Heart right ventricle (tissue), 16 donors: Measurements from ENCODE around the gene GMDS. TPM values are rescaled to one million over a fixed set of nuclear protein-coding genes. Genes with fewer than 3 reads are reported as not detected.

Source experiments
- ATAC-seq, 8 donors: fragments of 200-7000 bp; cut with Tn5 transposase; one replicate each; pipeline ENCODE4 v1.9.1; 2020; ENCODE audit warnings: mild to moderate bottlenecking in 8 of 8, moderate library complexity in 8 of 8, moderate number of reproducible peaks in 1 of 8
- DNase-seq, 2 donors: peaks; one replicate each; pipeline ENCODE4 v3.0.0-alpha.2; 2020
- H3K27ac ChIP-seq, 10 donors: fragments of 200-600 bp; sonication (generic) in 2 of 10; one replicate each; pipeline versions ENCODE4 v1.5.0 to v1.8.0; 2020 to 2022; ENCODE audit warnings: mild to moderate bottlenecking in 3 of 10
- H3K27me3 ChIP-seq, 7 donors: fragments of 200-600 bp; one replicate each; pipeline ENCODE4 v1.8.0; 2021 to 2022; ENCODE audit warnings: mild to moderate bottlenecking in 2 of 7
- H3K36me3 ChIP-seq, 9 donors: fragments of 200-600 bp; sonication (generic) in 1 of 9; one replicate each; pipeline versions ENCODE4 v1.5.0 to v1.8.0; 2020 to 2022; ENCODE audit warnings: mild to moderate bottlenecking in 2 of 9
- H3K4me1 ChIP-seq, 9 donors: fragments of 200-600 bp; sonication (generic) in 1 of 9; one replicate each; pipeline versions ENCODE4 v1.5.0 to v1.8.0; 2020 to 2022; ENCODE audit warnings: mild to moderate bottlenecking in 4 of 9
- H3K4me3 ChIP-seq, 10 donors: fragments of 200-600 bp; sonication (generic) in 2 of 10; one replicate each; pipeline versions ENCODE4 v1.5.0 to v1.8.0; 2020 to 2022; ENCODE audit warnings: mild to moderate bottlenecking in 7 of 10, moderate library complexity in 2 of 10
- H3K9me3 ChIP-seq, 11 donors: fragments of 200-600 bp in 10 of 11; sonication (generic) in 2 of 11; one replicate each; pipeline versions ENCODE4 v1.5.0 to v1.8.0; 2013 to 2022; ENCODE audit warnings: mild to moderate bottlenecking in 2 of 11, control low read depth in 1 of 11, moderate library complexity in 1 of 11
- WGBS, 2 donors: extraction: QIAGEN DNeasy Blood & Tissue Kit; methylation state at CpG; one replicate each; pipeline ENCODE4 v1.1.7; 2013; ENCODE audit warnings: inconsistent platforms in 1 of 2; 5-methylcytosine and 5-hydroxymethylcytosine counted together
- intact Hi-C, 10 donors: fragments of 100-400 bp; cut with DNase I; formaldehyde crosslinking; loops; one replicate each; pipeline versions ENCODE4 v1.11.1 to v1.14.2; 2022
- polyA plus RNA-seq, 2 donors: library from polyadenylated mRNA; stranded (reverse); fragments of 200-250 nt; gene quantifications; one replicate each; pipeline ENCODE4 v1.2.3, GENCODE V29; 2013
- total RNA-seq, 10 donors: library from RNA; stranded (reverse); fragmentation: NEBNext Ultra II Directional in 3 of 10; extraction: Animal tissue kit (Norgen Biotek cat#: 25700) in 3 of 10; gene quantifications; one replicate each; pipeline versions ENCODE4 v1.2.1 to v1.2.4, GENCODE V29; 2021 to 2023
- TF ChIP-seq, protein P1 (sequence below), 9 donors: fragments of 200-600 bp; sonication (generic) in 2 of 9; IDR thresholded peaks; one replicate each; pipeline versions ENCODE4 v1.5.0 to v1.8.0; 2021 to 2022; ENCODE audit warnings: antibody characterized with exemption in 9 of 9, mild to moderate bottlenecking in 5 of 9, moderate library complexity in 1 of 9
- donor health status: Arrhythmogenic right ventricular cardiomyopathy.
- donor health status: ischemic (EF 13 %, LVEDD 7.1; RV severe dilation, severe dysfunction).
- donor health status: healthy with polysubstance abuse.
- donor health status: DM: no; HTN: yes; CAD: no.
- donor health status: DM: no; HTN: no; CAD: no.
- donor health status: ischemic (EF 25% LVEDD 6.9; RV normal size, moderate dysfunction).
- donor health status: ischemic (EF 25% LVEDD 5.7; RV mildly dilated, moderate dysfunction).
- donor health status: healthy.
- donor health status: DM: yes; HTN: yes; CAD: no.
- donor health status: Ischemic cardiomyopathy.
- donor health status: ischemic (EF 35%, LVEDD 5.7; RV mildly dilated, moderate dysfunction).
- donor health status: nonischemic (EF 11% LVEDD 7.7; RV severe dilation, severe dysfunction).
- donor health status: DM: yes; HTN: yes; CAD: no.
- donor health status: PGD.
- donor health status: ischemic (EF 29% LVEDD 5.4; RV normal size, mild dysfunction).
- donor health status: nonischemic (EF 23%, LVEDD 6.1; RV moderate dilation, normal function).

The GMDS gene
- total and polyA plus RNA-seq, 12 donors: 5.0 to 10.6 (median 6.9) TPM

DNA sequence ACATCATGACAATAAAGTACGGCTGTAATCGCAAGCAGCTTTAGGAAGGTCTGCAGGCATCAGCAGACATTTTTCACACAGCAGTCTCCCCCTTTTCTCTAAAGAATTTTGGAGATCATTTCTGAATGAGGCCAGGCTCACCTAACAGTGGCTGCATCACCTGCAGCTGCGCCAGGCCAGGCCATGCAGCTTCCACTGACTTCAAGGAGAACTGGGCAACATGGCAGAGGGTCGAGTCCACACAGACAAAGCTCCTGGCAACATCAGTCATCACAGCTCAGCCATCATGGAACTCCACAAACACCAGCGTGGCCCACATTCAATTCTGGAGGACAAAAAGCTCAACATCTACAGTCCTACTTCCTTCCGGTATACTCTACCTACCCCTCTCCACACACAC lies 653.5 kb downstream of the GMDS start:
- intact Hi-C loops: loop anchor here in 2 of 10 donors (10.0 kb wide), 2 partner anchors 853 to 1103 kb away; no protein-coding TSS in a partner anchor
- no peak overlapping the region for H3K27ac ChIP-seq
- TF ChIP-seq, protein P1, sequence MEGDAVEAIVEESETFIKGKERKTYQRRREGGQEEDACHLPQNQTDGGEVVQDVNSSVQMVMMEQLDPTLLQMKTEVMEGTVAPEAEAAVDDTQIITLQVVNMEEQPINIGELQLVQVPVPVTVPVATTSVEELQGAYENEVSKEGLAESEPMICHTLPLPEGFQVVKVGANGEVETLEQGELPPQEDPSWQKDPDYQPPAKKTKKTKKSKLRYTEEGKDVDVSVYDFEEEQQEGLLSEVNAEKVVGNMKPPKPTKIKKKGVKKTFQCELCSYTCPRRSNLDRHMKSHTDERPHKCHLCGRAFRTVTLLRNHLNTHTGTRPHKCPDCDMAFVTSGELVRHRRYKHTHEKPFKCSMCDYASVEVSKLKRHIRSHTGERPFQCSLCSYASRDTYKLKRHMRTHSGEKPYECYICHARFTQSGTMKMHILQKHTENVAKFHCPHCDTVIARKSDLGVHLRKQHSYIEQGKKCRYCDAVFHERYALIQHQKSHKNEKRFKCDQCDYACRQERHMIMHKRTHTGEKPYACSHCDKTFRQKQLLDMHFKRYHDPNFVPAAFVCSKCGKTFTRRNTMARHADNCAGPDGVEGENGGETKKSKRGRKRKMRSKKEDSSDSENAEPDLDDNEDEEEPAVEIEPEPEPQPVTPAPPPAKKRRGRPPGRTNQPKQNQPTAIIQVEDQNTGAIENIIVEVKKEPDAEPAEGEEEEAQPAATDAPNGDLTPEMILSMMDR (IDR thresholded peaks at IDR 0.05): no peak
- peaks cover 4 to 40% (median 28%) of the 10 kb centered on the region in 7 donors for H3K27me3 ChIP-seq
- DNase-seq (no peak), ATAC-seq (no peak)
- H3K36me3 ChIP-seq: no peaks in the 10 kb centered on the region
- H3K9me3 ChIP-seq: no peaks in the 10 kb centered on the region
- H3K4me3 ChIP-seq: no peak overlapping the region
- WGBS, 2 donors: 89 to 91% methylated on average over 6 of the region's 6 CpGs
- peaks cover 0 to 11% (median 7%) of the 10 kb centered on the region in 9 donors for H3K4me1 ChIP-seq

DNA sequence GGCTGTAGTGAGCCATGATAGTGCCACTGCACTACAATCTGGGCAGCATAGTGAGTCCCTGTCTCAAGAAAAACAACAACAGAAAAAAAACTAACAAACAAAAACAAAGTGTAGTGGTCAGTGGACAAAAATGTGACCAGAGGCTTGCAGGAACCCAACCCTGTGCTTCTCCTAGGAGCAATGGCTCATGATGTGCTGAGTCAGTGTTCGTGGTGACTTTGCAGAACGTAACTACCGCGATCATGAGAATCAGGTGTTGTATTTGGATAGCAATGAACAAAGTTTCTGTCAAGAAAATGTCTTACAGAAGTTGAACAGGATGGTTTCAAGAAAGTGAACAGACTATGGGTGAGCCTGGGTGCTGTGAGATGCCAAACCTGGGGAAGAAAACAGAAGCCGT lies 654.2 kb downstream of the GMDS start:
- DNase-seq: no peak
- intact Hi-C loops: loop anchor here in 2 of 10 donors (10.0 kb wide), 2 partner anchors 854 to 1104 kb away; no protein-coding TSS in a partner anchor

DNA sequence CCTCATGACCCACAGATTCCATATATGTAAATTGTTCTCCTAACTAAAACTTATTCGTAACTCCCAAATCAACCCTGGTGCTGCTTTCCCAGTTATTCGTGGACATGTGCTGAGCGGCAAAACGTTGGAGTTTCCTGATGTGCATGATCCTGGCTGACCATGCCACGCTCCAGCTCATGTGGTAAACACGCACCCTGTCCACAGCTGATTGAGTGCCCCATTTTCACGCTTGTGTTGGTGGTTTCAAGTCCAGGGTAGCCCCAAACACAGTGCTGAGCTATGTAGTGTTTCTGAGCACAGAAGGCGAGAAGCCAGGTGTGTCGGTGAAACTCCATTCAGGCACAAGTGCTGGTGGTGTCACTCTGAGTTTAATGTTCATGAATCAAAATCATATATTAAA lies 654.8 kb downstream of the GMDS start:
- DNase-seq (no peak), ATAC-seq (no peak)
- TF ChIP-seq, protein P1 (IDR thresholded peaks at IDR 0.05): no peak
- 94 to 95% methylated on average over 9 of the region's 9 CpGs for WGBS, 2 donors
- peaks cover 0 to under 1% (median 0%) of the 10 kb centered on the region in 9 donors for H3K4me1 ChIP-seq
- intact Hi-C loops: loop anchor here in 2 of 10 donors (10.0 kb wide), 2 partner anchors 854 to 1104 kb away; no protein-coding TSS in a partner anchor
- no peak overlapping the region for H3K4me3 ChIP-seq
- H3K27me3 ChIP-seq: peaks cover 1 to 33% (median 22%) of the 10 kb centered on the region in 7 donors
- H3K36me3 ChIP-seq: no peaks in the 10 kb centered on the region
- no peak overlapping the region for H3K27ac ChIP-seq
- no peaks in the 10 kb centered on the region for H3K9me3 ChIP-seq

More for the DNA sequence above, 654.2 kb downstream of the GMDS start:
- H3K27me3 ChIP-seq: peaks cover 4 to 39% (median 28%) of the 10 kb centered on the region in 7 donors
- H3K36me3 ChIP-seq: no peaks in the 10 kb centered on the region
- H3K27ac ChIP-seq: no peak overlapping the region
- WGBS, 2 donors: 91 to 93% methylated on average over 5 of the region's 5 CpGs
- H3K4me3 ChIP-seq: no peak overlapping the region
- ATAC-seq: no peak
- peaks cover 0 to 7% (median 4%) of the 10 kb centered on the region in 9 donors for H3K4me1 ChIP-seq
- H3K9me3 ChIP-seq: no peaks in the 10 kb centered on the region
- TF ChIP-seq, protein P1 (IDR thresholded peaks at IDR 0.05): no peak

DNA sequence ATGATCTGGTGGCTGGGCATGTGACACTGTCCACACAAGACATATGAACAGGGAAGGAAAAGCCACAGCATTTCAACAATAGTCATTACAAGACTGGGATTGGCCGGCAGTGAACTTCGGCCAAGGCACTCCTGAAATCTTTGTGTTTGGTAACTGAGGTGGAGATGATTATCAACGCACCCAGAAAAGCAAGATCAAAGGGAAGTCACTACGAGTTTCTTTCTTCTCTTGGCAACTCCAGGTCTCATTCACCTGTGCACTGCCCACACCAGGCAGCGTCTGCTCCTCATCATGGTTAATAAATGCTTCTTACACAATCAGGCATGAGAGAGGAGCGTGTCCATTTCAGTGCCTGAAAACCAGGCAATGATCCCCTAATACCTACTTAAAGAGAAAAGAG lies 656.2 kb downstream of the GMDS start:
- no peaks in the 10 kb centered on the region for H3K4me1 ChIP-seq
- no peaks in the 10 kb centered on the region for H3K36me3 ChIP-seq
- no peak for DNase-seq
- H3K4me3 ChIP-seq: no peak overlapping the region
- 89 to 92% methylated on average over 6 of the region's 6 CpGs for WGBS, 2 donors
- intact Hi-C loops: no loop called here
- TF ChIP-seq, protein P1 (IDR thresholded peaks at IDR 0.05): no peak
- H3K9me3 ChIP-seq: no peaks in the 10 kb centered on the region
- no peak overlapping the region for H3K27ac ChIP-seq
- ATAC-seq: no peak
- H3K27me3 ChIP-seq: peaks cover 0 to 20% (median 8%) of the 10 kb centered on the region in 7 donors
